Activated naive CD4-positive, alpha-beta T cell treated with anti-CD3 and anti-CD28 coated beads, Interleukin-2, amount 50 U/mL, for 72 hours (primary cell): ENCODE data around the gene SMYD4. TPM values are rescaled to one million over a fixed set of nuclear protein-coding genes. Genes with fewer than 3 reads are reported as not detected.
A peak's percentile ranks its signal among the peaks of the same experiment; 100 is the strongest.

ENCODE experiments used
- ATAC-seq, 2 donors: fragments of 150-1000 bp; cut with Tn5 transposase; 2 replicates each; pipeline ENCODE4 v1.10.0; 2021; ENCODE audit warnings: mild to moderate bottlenecking in 2 of 2, moderate library complexity in 2 of 2
- DNase-seq, 2 donors: peaks; one replicate each; pipeline ENCODE4 v3.0.0; 2021 to 2022; ENCODE audit warnings: low spot score in 2 of 2
- H3K27ac Mint-ChIP-seq, 2 donors: one replicate each; pipeline ENCODE4 v1.8.0; 2022; ENCODE audit warnings: mild to moderate bottlenecking in 2 of 2, mixed read lengths in 2 of 2
- H3K36me3 Mint-ChIP-seq, 2 donors: one replicate each; pipeline ENCODE4 v1.8.0; 2022; ENCODE audit warnings: mixed read lengths in 2 of 2
- H3K9me3 Mint-ChIP-seq, 2 donors: one replicate each; pipeline ENCODE4 v1.8.0; 2022; ENCODE audit warnings: mixed read lengths in 2 of 2
- total RNA-seq, 2 donors: library from RNA; stranded (reverse); gene quantifications; one replicate each; pipeline ENCODE4 v1.2.3, GENCODE V29; 2022

Gene SMYD4
- total RNA-seq, 2 donors from 2014 or later = 18.5 to 19.8 TPM

GRCh38 chr17:1732241-1732832 is 97.4 kb downstream of the SMYD4 start:
- no peaks in the 10 kb centered on the region for H3K36me3 Mint-ChIP-seq
- DNase-seq = no peak
- no peak for ATAC-seq
- no peaks in the 10 kb centered on the region for H3K9me3 Mint-ChIP-seq
- no peak overlapping the region for H3K27ac Mint-ChIP-seq

DNA sequence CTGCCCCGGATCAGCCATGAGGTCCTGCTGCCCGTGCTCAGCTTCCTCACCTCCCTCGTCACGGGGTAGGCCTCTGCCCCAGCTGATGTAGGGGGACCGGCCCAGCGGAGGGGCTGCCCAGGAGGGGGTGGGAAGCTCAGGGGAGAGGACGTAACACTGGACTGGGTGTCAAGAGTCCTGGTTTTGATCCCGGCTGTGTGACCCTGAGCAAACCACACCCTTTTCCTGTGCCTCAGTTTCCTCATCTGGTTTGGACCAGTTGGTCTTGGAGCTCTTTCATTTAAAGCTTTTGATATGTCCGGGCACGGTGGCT is 98.6 kb downstream of the SMYD4 start:
- no peaks in the 10 kb centered on the region for H3K36me3 Mint-ChIP-seq
- H3K9me3 Mint-ChIP-seq = no peaks in the 10 kb centered on the region
- no peak for DNase-seq
- no peak for ATAC-seq
- no peak overlapping the region for H3K27ac Mint-ChIP-seq

- H3K9me3 Mint-ChIP-seq = no peaks in the 10 kb centered on the region
- DNase-seq (no peak), ATAC-seq (peak in 1 of 2 donors; percentile 16)
- no peaks in the 10 kb centered on the region for H3K36me3 Mint-ChIP-seq
- H3K27ac Mint-ChIP-seq = no peak overlapping the region
Measured at GRCh38 chr17:1730326-1731193, 99.1 kb downstream of the SMYD4 start.

- no peak for ATAC-seq
- DNase-seq = no peak
- no peaks in the 10 kb centered on the region for H3K36me3 Mint-ChIP-seq
- no peaks in the 10 kb centered on the region for H3K9me3 Mint-ChIP-seq
- no peak overlapping the region for H3K27ac Mint-ChIP-seq
Measured at GRCh38 chr17:1729966-1730325, 99.8 kb downstream of the SMYD4 start.

Other genes starting within 250 kb of the SMYD4 start
- gene SLC43A2, start 201.1 kb downstream of the SMYD4 start, total RNA-seq = under 1 TPM; 0.57 to 0.62 TPM
- 1 to 10 TPM; 1.1 to 2.3 TPM for gene SCARF1, start 184.2 kb downstream of the SMYD4 start, total RNA-seq
- gene RILP, start 180.0 kb downstream of the SMYD4 start, total RNA-seq = 1 to 10 TPM; 1.7 to 2.5 TPM
- gene PRPF8, start 145.0 kb downstream of the SMYD4 start, total RNA-seq = 100 to 1,000 TPM; 414 to 433 TPM
- under 1 TPM; 0.10 to 0.25 TPM for gene TLCD2, start 119.5 kb downstream of the SMYD4 start, total RNA-seq
- 10 to 100 TPM; 11.4 to 13.4 TPM for gene WDR81, start 105.2 kb downstream of the SMYD4 start, total RNA-seq
- gene SERPINF2, start 87.0 kb downstream of the SMYD4 start, total RNA-seq = under 1 TPM in 1 of 2 donors, not detected in 1; 0.36 TPM
- under 1 TPM in 1 of 2 donors, not detected in 1; 0.41 TPM for gene SERPINF1, start 67.8 kb downstream of the SMYD4 start, total RNA-seq
- gene RPA1, start 103 bp upstream of the SMYD4 start, total RNA-seq = 100 to 1,000 TPM; 118 to 174 TPM
- gene RTN4RL1, start 195.4 kb upstream of the SMYD4 start, total RNA-seq = under 1 TPM; 0.06 to 0.07 TPM
- gene DPH1, start 200.3 kb upstream of the SMYD4 start, total RNA-seq = 10 to 100 TPM; 30.5 to 38.0 TPM
- gene OVCA2, start 212.1 kb upstream of the SMYD4 start, total RNA-seq = 10 to 100 TPM; 21.8 to 30.7 TPM
- 10 to 100 TPM; 36.8 to 41.8 TPM for gene HIC1, start 225.2 kb upstream of the SMYD4 start, total RNA-seq